Loucy (cell line): ENCODE measurements around the gene ZNF513.
A peak's percentile ranks its signal among the peaks of the same experiment; 100 is the strongest.

Experiments
- H2AFZ ChIP-seq: fragments of 200-600 bp; sonication (generic); 2 replicates; pipeline ENCODE4 v1.6.0; 2016; ENCODE audit warnings: antibody characterized with exemption, mild to moderate bottlenecking, low read length, moderate library complexity
- H3F3A ChIP-seq: fragments of 200-600 bp; 2 replicates; pipeline ENCODE4 v1.6.0; 2016; ENCODE audit warnings: antibody characterized with exemption, low read depth, mild to moderate bottlenecking
- H3K27me3 ChIP-seq: fragments of 200-600 bp; sonication (generic); 2 replicates; pipeline ENCODE4 v1.6.1; 2014; ENCODE audit warnings: low read length, mild to moderate bottlenecking; ENCODE audit not compliant: insufficient read depth, poor library complexity, severe bottlenecking
- H3K36me3 ChIP-seq: fragments of 200-600 bp; sonication (generic); 2 replicates; pipeline ENCODE4 v1.6.1; 2016; ENCODE audit warnings: low read length; ENCODE audit not compliant: insufficient read depth
- H3K4me1 ChIP-seq: fragments of 200-600 bp; sonication (generic); 2 replicates; pipeline ENCODE4 v1.5.1; 2014; ENCODE audit warnings: low read length, mild to moderate bottlenecking; ENCODE audit not compliant: insufficient read depth, poor library complexity, severe bottlenecking
- H3K4me2 ChIP-seq: fragments of 200-600 bp; sonication (generic); 2 replicates; pipeline ENCODE4 v1.6.0; 2014; ENCODE audit warnings: antibody characterized with exemption, low read length, low read depth, mild to moderate bottlenecking; ENCODE audit not compliant: poor library complexity, severe bottlenecking
- H3K4me3 ChIP-seq: fragments of 200-600 bp; sonication (generic); 2 replicates; pipeline ENCODE4 v1.5.1; 2014; ENCODE audit warnings: low read length, mild to moderate bottlenecking, mixed read lengths; ENCODE audit not compliant: poor library complexity, severe bottlenecking
- H3K79me2 ChIP-seq: fragments of 200-600 bp; sonication (generic); 2 replicates; pipeline ENCODE4 v1.6.1; 2014; ENCODE audit warnings: low read length; ENCODE audit not compliant: insufficient read depth
- H3K9ac ChIP-seq: fragments of 200-600 bp; sonication (generic); 2 replicates; pipeline ENCODE4 v1.6.0; 2014; ENCODE audit warnings: mild to moderate bottlenecking, low read depth, low read length, moderate library complexity; ENCODE audit not compliant: poor library complexity, severe bottlenecking
- H3K9me2 ChIP-seq: fragments of 200-600 bp; sonication (generic); replicated peaks from 2 replicates; pipeline ENCODE4 v1.6.1; 2016; ENCODE audit warnings: low read depth, low read length, mixed read lengths
- H3K9me3 ChIP-seq: fragments of 200-600 bp; sonication (generic); 2 replicates; pipeline ENCODE4 v1.6.1; 2014; ENCODE audit warnings: mild to moderate bottlenecking, antibody characterized with exemption, low read length, low read depth; ENCODE audit not compliant: insufficient read depth
- H4K20me1 ChIP-seq: fragments of 200-600 bp; sonication (generic); 2 replicates; pipeline ENCODE4 v1.6.0; 2014; ENCODE audit warnings: antibody characterized with exemption, low read length, mild to moderate bottlenecking; ENCODE audit not compliant: insufficient read depth, poor library complexity, severe bottlenecking
- EZH2phosphoT487 ChIP-seq: fragments of 200-600 bp; IDR thresholded peaks from 2 replicates; pipeline ENCODE4 v1.6.1; 2018; ENCODE audit warnings: antibody characterized with exemption, mild to moderate bottlenecking, moderate library complexity, borderline replicate concordance
- TF ChIP-seq, protein P1 (sequence below): fragments of 200-600 bp; sonication (generic); conservative IDR thresholded peaks from 2 replicates; pipeline ENCODE4 v1.5.1; 2014; ENCODE audit warnings: mild to moderate bottlenecking, antibody characterized with exemption, low read length

Gene ZNF513

DNA sequence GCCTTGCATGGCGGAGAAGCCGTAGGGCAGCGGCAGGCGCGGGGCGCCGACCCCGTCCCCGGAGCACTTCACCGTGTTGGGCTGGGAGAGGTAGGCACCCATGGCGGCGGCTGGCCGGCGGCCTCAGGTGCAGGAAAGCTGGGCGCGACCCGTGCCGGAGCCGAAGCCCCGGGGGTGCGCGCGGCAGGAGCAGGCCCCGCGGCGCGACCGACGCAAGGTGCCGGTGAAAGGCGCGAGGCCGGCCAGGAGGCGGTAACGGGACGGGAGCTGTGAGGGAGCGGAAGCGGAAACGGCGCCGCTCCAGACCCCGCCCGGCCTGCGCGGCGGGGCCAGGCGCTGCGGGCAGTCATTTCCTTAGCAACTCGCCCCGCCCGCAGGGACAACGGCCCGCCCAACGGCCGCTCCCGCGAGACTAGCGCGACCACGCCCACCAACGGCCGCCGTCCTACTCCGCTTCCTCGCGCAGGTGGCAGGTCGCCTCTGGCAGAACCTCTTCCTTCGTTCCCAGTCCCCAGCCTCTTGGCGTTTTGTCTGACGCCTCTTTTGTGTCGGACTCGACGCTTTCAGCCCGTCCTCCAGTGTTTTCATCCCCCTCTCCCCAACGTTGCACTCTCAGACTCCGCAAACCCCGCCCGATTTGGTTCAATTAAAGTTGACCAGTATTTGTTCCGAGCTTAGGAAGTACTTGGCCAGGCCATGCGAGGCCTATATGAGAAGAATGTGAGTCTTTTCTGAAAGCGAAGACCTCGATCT is 29.0 kb upstream of the ZNF513 start, which contains the start of gene PPM1G:
Gene PPM1G (minus strand): TSS at position 271 of the 753 bp plus-strand sequence. CDS start 169 bp downstream, at position 102.
- Histone ChIP-seq H3K9me3 (no peaks in the 10 kb centered on the region), H3K9me2 (no peaks in the 10 kb centered on the region), H3K4me3 (peak within 1 kb of the TSS; percentile 99), H3F3A (no peaks in the 10 kb centered on the region), H2AFZ (peak within 1 kb of the TSS; percentile 80), H3K4me2 (peak within 1 kb of the TSS; percentile 85), H3K9ac (peak within 1 kb of the TSS; percentile 79), H3K27me3 (no peaks in the 10 kb centered on the region), H3K4me1 (peaks cover 34% of the 10 kb centered on the region), H4K20me1 (peaks cover 44% of the 10 kb centered on the region), H3K36me3 (no peaks in the 10 kb centered on the region), H3K79me2 (peaks cover 49% of the 10 kb centered on the region)
- TF ChIP-seq, protein P1, sequence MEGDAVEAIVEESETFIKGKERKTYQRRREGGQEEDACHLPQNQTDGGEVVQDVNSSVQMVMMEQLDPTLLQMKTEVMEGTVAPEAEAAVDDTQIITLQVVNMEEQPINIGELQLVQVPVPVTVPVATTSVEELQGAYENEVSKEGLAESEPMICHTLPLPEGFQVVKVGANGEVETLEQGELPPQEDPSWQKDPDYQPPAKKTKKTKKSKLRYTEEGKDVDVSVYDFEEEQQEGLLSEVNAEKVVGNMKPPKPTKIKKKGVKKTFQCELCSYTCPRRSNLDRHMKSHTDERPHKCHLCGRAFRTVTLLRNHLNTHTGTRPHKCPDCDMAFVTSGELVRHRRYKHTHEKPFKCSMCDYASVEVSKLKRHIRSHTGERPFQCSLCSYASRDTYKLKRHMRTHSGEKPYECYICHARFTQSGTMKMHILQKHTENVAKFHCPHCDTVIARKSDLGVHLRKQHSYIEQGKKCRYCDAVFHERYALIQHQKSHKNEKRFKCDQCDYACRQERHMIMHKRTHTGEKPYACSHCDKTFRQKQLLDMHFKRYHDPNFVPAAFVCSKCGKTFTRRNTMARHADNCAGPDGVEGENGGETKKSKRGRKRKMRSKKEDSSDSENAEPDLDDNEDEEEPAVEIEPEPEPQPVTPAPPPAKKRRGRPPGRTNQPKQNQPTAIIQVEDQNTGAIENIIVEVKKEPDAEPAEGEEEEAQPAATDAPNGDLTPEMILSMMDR, result no peak
- no peak for TF ChIP-seq EZH2phosphoT487

DNA sequence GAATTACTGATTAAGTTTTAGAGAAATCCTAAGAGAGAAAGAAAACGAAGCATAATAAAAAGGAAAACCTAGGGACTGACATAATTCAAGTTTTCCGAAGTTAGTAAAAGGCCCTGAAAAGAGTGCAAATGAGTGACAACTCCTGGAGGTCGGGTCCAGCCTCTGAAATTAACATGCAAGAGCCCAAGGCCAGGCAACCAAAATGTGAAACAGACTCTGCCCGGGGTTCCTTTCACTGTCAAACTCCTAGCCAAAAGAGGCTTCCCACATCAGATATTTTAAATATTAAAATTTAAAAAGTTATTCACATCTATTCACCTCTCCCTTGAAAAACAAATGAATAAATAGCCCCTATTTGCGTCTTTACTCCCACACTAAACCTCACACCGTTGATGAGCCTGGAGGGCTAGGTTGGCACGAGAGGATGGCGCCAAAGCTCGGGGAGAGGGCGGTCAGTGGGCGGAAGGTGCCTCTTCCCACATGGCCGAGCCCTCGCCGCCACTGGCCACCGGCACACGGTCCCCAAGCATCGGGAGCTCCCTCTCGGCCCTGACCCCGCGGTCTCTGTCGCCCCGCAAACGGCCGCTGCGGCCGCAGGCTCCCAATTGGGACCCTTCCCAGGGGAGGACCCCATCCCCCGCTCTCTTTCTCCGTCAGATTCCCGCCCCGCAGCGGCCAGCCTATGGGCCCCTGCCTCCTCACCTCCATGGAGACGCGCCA is 28.2 kb upstream of the ZNF513 start:
- Histone ChIP-seq H4K20me1 (peaks cover 51% of the 10 kb centered on the region), H3K27me3 (no peaks in the 10 kb centered on the region), H3K79me2 (peaks cover 56% of the 10 kb centered on the region), H3K4me3 (peak overlapping the region; percentile 99), H3K4me1 (peaks cover 41% of the 10 kb centered on the region), H2AFZ (peak overlapping the region; percentile 80), H3K9ac (peak overlapping the region; percentile 79), H3K4me2 (peak overlapping the region; percentile 85), H3F3A (no peaks in the 10 kb centered on the region), H3K9me2 (no peaks in the 10 kb centered on the region), H3K9me3 (no peaks in the 10 kb centered on the region), H3K36me3 (no peaks in the 10 kb centered on the region)
- TF ChIP-seq, protein P1, result no peak
- no peak for TF ChIP-seq EZH2phosphoT487

DNA sequence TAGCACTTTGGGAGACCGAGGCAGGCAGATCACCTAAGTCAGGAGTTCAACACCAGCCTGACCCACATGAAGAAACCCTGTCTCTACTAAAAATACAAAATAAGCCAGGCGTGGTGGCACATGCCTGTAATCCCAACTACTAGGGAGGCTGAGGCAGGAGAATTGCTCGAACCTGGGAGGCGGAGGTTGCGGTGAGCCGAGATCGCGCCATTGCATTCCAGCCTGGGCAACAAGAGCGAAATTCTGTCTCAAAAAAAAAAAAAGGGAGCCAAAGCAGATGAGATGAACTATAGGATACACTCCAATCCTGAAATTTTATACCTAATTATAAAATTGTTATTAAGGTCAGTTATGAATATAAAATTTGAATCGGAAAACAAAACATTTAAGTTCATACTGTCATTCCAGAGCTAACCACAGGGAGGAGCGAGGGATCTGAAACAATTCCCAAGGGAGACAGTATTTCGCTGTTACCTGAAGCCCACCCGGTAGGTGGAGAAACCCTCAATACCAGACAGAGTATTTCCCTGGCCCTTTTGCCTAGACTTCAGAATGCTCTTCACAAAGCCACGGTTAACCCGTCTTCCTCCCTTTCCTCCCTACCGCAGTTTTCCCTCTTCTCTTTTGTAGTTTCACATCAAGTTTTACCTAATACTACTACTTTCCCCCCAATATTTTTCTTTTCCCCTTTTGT is 27.4 kb upstream of the ZNF513 start:
- H3K9ac ChIP-seq, result peak overlapping the region; percentile 79
- TF ChIP-seq, protein P1, result peak; percentile 49
- TF ChIP-seq EZH2phosphoT487, result no peak
- H3K4me3 ChIP-seq, result peak overlapping the region; percentile 99
- no peak overlapping the region for H2AFZ ChIP-seq
- peaks cover 58% of the 10 kb centered on the region for H4K20me1 ChIP-seq
- no peaks in the 10 kb centered on the region for H3K27me3 ChIP-seq
- H3K79me2 ChIP-seq, result peaks cover 65% of the 10 kb centered on the region
- H3K9me3 ChIP-seq, result no peaks in the 10 kb centered on the region
- H3K4me2 ChIP-seq, result peak overlapping the region; percentile 85
- peaks cover 45% of the 10 kb centered on the region for H3K4me1 ChIP-seq
- H3F3A ChIP-seq, result no peaks in the 10 kb centered on the region
- H3K9me2 ChIP-seq, result no peaks in the 10 kb centered on the region
- H3K36me3 ChIP-seq, result no peaks in the 10 kb centered on the region
